SK-MEL-5 (cell line): ENCODE results near the gene EEF2. TPM values are rescaled to one million over a fixed set of nuclear protein-coding genes. Genes with fewer than 3 reads are reported as not detected.
A peak's percentile ranks its signal among the peaks of the same experiment; 100 is the strongest.
"Not testable (repeated sequence)": the region's sequence is repeated elsewhere in the genome, so short reads cannot be mapped to it uniquely, and the experiment has no call there.

Source experiments
- DNase-seq: peaks from one replicate; pipeline ENCODE4 v3.0.0-alpha.2; 2016; ENCODE audit warnings: low read depth, low spot score
- in situ Hi-C: cut with HindIII; loops from 2 replicates; pipeline ENCODE4 v1.10.0; 2016; ENCODE audit warnings: low sequenced_read_pairs, high pct_unique_total_duplicates, low pct_unique_long_range_greater_than_20kb
- small RNA-seq, 2 experiments: library from RNA; depleted of rRNA; stranded (forward); fragments of <200 nt; gene quantifications; one replicate each; pipeline ENCODE3, GENCODE V24; 2014
- total RNA-seq: library from RNA; depleted of rRNA; stranded (reverse); fragments of >200 nt; shearing (Covaris generic); gene quantifications from 2 replicates; pipeline ENCODE4 v1.2.3, GENCODE V29; 2014; rRNA removed

Gene EEF2
- total RNA-seq, 1 experiment from 2014 or later: 1,742 TPM

DNA sequence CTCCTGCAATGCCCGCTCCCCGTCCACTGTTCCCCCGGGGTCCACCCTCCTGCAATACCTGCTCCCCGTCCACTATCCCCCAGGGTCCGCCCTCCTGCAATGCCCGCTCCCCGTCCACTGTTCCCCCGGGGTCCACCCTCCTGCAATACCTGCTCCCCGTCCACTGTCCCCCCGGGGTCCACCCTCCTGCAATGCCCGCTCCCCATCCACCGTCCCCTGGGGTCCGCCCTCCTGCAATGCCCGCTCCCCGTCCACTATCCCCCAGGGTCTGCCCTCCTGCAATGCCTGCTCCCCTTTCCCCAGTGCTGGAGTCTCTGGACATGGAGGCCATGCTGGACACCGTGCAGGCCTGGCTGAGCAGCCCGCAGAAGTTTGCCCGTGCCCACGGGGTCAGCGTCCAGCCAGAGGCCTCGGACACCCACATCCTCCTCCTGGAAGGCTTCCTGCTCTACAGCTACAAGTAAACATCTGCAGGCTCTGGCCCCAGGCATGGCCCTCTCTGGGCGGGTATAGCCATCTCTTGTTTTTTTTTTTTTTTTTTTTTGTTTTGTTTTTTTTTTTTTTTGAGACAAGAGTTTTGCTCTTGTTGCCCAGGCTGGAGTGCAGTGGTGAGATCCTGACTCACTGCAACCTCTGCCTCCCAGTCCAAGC lies 46.8 kb downstream of the EEF2 start:
- DNase-seq, in situ Hi-C loops: not testable (repeated sequence)

DNA sequence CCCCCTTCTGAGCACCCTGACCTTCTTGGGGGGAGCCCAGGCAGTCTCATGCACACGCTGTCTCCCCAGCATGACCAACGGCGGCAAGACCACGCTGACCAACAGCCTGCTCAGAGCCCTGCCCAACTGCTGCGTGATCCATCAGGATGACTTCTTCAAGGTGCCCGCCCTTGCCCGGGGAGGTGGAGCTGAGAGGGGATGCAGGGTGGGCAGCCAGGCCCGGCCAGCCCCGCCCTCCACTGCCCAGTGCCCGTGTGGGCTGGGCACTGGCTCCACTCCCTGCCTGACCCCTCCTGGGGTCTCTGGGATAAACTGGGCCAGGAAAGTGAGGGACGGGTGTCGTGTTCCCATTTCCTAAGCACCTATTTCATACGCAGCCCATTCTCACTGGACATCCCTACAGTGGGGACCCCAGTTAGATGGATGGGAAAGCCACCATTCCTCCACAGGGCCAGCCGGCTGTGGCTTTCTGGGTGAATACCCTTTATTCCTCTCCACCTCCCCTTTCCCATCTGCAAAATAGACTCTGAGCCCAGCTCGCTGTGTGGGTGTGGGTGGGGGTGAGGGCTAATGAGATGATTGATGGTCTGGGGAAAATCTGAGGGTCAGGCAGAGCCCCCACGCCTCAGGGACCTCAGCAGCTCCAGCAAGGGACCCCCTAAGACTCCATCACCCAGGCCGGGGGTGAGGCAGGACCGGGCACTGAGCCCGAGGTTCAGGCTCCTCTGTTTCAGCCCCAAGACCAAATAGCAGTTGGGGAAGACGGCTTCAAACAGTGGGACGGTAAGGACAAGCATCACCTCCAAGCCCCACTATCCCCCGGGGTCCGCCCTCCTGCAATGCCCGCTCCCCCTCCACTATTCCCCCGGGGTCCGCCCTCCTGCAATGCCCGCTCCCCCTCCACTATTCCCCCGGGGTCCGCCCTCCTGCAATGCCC lies 48.5 kb downstream of the EEF2 start:
- DNase-seq: no peak
- in situ Hi-C loops: no loop called here

DNA sequence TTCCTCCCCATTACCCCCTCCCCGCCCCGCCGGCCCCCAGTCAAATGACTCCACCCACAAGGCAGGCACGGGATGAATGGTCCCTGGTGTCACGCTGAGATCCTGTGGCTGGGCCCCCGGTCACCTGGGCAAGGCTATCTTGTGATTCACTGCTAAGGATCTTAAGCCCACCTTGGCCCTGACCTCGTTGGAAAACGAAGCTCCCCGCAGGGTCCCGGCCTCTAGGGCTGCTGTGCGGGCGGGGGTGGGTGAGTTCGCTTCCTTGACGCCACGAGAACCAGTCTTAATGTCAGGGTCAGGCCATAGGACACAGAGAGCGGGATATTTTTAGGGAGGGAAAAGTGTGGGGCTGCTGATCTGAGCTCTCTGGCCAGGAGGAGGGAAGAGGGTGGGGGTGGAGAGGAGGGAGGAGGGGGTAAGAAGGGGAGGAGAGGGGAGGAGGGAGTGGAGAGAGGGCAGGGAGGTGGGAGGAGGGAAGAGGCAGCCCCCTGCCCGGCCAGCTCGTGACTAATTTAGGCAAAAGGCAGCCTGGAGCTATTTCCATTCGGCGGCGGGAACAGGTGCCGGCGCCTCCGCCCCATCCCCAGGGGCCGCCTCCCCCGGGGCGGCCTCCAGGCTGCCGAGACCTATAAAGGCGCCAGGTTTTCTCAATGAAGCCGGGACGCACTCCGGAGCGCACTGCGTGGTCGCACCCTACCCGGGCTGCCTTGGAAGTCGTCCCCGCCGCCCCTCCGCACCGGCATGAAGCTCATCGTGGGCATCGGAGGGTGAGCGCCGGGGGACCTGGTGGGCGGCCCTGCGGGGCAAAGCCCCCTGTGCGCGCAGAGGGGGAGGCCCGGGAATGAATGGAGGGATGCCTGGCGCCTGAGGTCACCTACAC lies 52.1 kb downstream of the EEF2 start, which contains the start of gene NMRK2:
TSS of gene NMRK2 (plus strand) at position 139 of the 880 bp plus-strand sequence. CDS start at position 742, 603 bp downstream.
- peak; percentile 50 for DNase-seq
- in situ Hi-C loops: no loop called here

DNA sequence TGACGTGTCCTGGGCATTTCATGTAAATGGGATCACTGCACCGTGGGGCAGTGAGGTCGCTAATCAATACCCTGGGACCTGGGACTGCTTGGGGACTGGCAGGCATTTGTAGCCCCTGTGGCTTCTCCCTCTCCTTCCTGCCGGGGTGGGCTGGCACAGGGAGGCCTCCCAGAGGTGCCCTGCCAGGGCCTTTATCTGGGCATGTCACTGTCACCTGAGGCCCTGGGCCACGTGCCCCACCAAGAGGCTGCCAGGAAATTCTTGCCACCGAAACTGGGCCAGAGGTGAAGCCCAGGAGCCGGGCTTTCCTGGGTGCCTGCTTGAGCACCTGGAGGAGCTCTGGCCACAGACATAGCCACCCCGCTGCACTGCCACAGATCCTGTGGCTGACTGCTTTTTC lies 54.2 kb downstream of the EEF2 start:
- DNase-seq: no peak
- in situ Hi-C loops: no loop called here

Small RNAs within 50 kb of the gene (small RNA-seq; reads per million reads assigned to genes)
- 0.57 to 19.7 reads per million in 2 experiments for gene SNORD37

Other genes with a start within 250 kb of the EEF2 start
- 10.5 and 16.7 TPM in 2 replicates for gene APBA3, start 223.8 kb downstream of the EEF2 start, total RNA-seq
- 31.0 and 33.8 TPM in 2 replicates for gene MRPL54, start 222.8 kb downstream of the EEF2 start, total RNA-seq
- gene RAX2, start 213.2 kb downstream of the EEF2 start, total RNA-seq: not detected in 2 replicates
- gene MATK, start 199.1 kb downstream of the EEF2 start, total RNA-seq: 20.5 and 22.5 TPM in 2 replicates
- gene ZFR2, start 116.4 kb downstream of the EEF2 start, total RNA-seq: 0.18 and 0.72 TPM in 2 replicates
- not detected in 2 replicates for gene ATCAY, start 104.8 kb downstream of the EEF2 start, total RNA-seq
- gene NMRK2, start 52.4 kb downstream of the EEF2 start, total RNA-seq: 1.2 and 2.5 TPM in 2 replicates
- gene DAPK3, start 14.4 kb downstream of the EEF2 start, total RNA-seq: 55.6 and 62.7 TPM in 2 replicates
- gene PIAS4, start 22.3 kb upstream of the EEF2 start, total RNA-seq: 19.1 and 20.6 TPM in 2 replicates
- gene ZBTB7A, start 81.4 kb upstream of the EEF2 start, total RNA-seq: 6.9 and 8.2 TPM in 2 replicates
- gene MAP2K2, start 138.7 kb upstream of the EEF2 start, total RNA-seq: 192 and 197 TPM in 2 replicates
- gene CREB3L3, start 168.2 kb upstream of the EEF2 start, total RNA-seq: not detected in 2 replicates
- 10.0 and 12.1 TPM in 2 replicates for gene SIRT6, start 197.1 kb upstream of the EEF2 start, total RNA-seq
- gene ANKRD24, start 197.2 kb upstream of the EEF2 start, total RNA-seq: 0.05 and 0.16 TPM in 2 replicates
- not detected in 2 replicates for gene EBI3, start 244.1 kb upstream of the EEF2 start, total RNA-seq